OCI-LY1 (cell line): ENCODE data around the gene IDI1.

Experiments
- CTCF ChIP-seq: fragments of 200-600 bp; sonication (generic), shearing (Covaris generic); IDR thresholded peaks from 2 replicates; pipeline ENCODE4 v1.5.1; 2017; ENCODE audit warnings: mild to moderate bottlenecking, antibody characterized with exemption, low read length, moderate library complexity, mixed read lengths
- EZH2 ChIP-seq: fragments of 200-600 bp; sonication (generic), shearing (Covaris generic); IDR thresholded peaks from 2 replicates; pipeline ENCODE4 v1.8.0; 2017; ENCODE audit warnings: borderline replicate concordance, mixed run types, mild to moderate bottlenecking, antibody characterized with exemption, low read length, moderate library complexity, mixed read lengths

GRCh38 chr10:1090696-1091095, 41.8 kb upstream of the IDI1 start:
- TF ChIP-seq CTCF (no peak), EZH2 (no peak)
